Calu3 (cell line): ENCODE results near the gene ASB6. TPM values are rescaled to one million over a fixed set of nuclear protein-coding genes. Genes with fewer than 3 reads are reported as not detected.
A peak's percentile ranks its signal among the peaks of the same experiment; 100 is the strongest.
"Not testable (repeated sequence)": the region's sequence is repeated elsewhere in the genome, so short reads cannot be mapped to it uniquely, and the experiment has no call there.

Source experiments
- BruUV-seq: library from RNA; stranded (reverse); fragments of 400-500 nt; replicated peaks from 2 replicates; lab custom pipeline; 2021; lab: Mats Ljungman, UMichigan
- CTCF ChIA-PET: fragments of 300-600 bp; sonication (Branson Sonifier 250); formaldehyde crosslinking; loops from one replicate; lab custom pipeline; 2022; ENCODE audit warnings: antibody characterized with exemption; lab: Charles Lee
- DNase-seq: peaks from one replicate; pipeline ENCODE4 v3.0.0; 2022
- H3K27ac Mint-ChIP-seq: one replicate; pipeline ENCODE4 v1.8.0; 2022; ENCODE audit warnings: mixed read lengths; ENCODE audit not compliant: unreplicated experiment
- H3K27me3 Mint-ChIP-seq: one replicate; pipeline ENCODE4 v1.8.0; 2022; ENCODE audit warnings: mixed read lengths; ENCODE audit not compliant: unreplicated experiment
- H3K36me3 Mint-ChIP-seq: one replicate; pipeline ENCODE4 v1.8.0; 2022; ENCODE audit warnings: mild to moderate bottlenecking, moderate library complexity, mixed read lengths; ENCODE audit not compliant: insufficient read depth, unreplicated experiment
- H3K4me1 Mint-ChIP-seq: one replicate; pipeline ENCODE4 v1.8.0; 2022; ENCODE audit warnings: mild to moderate bottlenecking, low read depth, mixed read lengths; ENCODE audit not compliant: unreplicated experiment
- H3K4me3 Mint-ChIP-seq: one replicate; pipeline ENCODE4 v1.8.0; 2022; ENCODE audit warnings: mild to moderate bottlenecking, low read depth, moderate library complexity, mixed read lengths; ENCODE audit not compliant: unreplicated experiment
- H3K9me3 Mint-ChIP-seq: one replicate; pipeline ENCODE4 v1.8.0; 2022; ENCODE audit warnings: low read depth, mixed read lengths; ENCODE audit not compliant: unreplicated experiment
- intact Hi-C: fragments of 100-400 bp; cut with micrococcal nuclease; formaldehyde crosslinking; loops from one replicate; pipeline ENCODE4 v1.10.0; 2022; ENCODE audit not compliant: unreplicated experiment
- total RNA-seq: library from RNA; stranded (reverse); gene quantifications from 2 replicates; pipeline ENCODE4 v1.2.3, GENCODE V29; 2022
- TF ChIP-seq, protein P1 (sequence below): fragments of 200-600 bp; IDR thresholded peaks from one replicate; pipeline ENCODE4 v1.8.0; 2022; ENCODE audit warnings: antibody characterized with exemption; ENCODE audit not compliant: unreplicated experiment

ASB6 gene
- total RNA-seq, 1 experiment from 2014 or later: 15.5 TPM

DNA sequence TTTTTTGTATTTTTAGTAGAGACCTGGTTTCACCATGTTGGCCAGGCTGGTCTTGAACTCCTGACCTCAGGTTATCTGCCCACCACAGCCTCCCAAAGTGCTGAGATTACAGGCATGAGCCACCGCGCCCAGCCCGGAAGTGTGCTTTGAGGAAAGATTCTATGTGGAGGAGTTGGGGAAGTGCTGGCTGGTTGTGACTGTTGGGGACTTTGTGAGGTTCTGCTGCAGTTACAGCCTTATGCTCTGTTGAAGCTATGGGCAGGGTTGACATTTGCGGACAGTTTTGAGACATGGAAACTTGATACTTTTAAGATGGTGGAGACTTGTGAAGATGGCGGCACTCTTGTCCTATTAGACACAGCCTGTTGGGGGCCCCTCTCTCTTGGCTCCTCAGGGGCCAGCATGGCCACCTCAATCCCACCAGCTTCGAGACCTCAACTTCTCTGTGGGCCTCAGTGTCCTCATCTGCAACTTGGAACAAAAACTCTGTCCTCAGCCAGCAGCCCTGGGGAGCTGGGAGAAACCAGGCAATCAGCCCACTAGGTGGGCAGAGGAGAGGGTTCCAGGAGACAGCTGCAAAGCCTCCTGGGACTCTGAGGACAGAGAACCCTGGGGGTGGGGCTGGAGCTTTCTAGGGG is 45.9 kb downstream of the ASB6 start:
- Mint-ChIP-seq H3K36me3 (peaks cover 33% of the 10 kb centered on the region), H3K27ac (peak overlapping the region; percentile 76), H3K27me3 (no peaks in the 10 kb centered on the region), H3K4me1 (peaks cover 49% of the 10 kb centered on the region), H3K9me3 (no peaks in the 10 kb centered on the region), H3K4me3 (peak overlapping the region; percentile 67)
- TF ChIP-seq, protein P1, sequence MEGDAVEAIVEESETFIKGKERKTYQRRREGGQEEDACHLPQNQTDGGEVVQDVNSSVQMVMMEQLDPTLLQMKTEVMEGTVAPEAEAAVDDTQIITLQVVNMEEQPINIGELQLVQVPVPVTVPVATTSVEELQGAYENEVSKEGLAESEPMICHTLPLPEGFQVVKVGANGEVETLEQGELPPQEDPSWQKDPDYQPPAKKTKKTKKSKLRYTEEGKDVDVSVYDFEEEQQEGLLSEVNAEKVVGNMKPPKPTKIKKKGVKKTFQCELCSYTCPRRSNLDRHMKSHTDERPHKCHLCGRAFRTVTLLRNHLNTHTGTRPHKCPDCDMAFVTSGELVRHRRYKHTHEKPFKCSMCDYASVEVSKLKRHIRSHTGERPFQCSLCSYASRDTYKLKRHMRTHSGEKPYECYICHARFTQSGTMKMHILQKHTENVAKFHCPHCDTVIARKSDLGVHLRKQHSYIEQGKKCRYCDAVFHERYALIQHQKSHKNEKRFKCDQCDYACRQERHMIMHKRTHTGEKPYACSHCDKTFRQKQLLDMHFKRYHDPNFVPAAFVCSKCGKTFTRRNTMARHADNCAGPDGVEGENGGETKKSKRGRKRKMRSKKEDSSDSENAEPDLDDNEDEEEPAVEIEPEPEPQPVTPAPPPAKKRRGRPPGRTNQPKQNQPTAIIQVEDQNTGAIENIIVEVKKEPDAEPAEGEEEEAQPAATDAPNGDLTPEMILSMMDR: no peak
- CTCF ChIA-PET: interaction anchor here (0.7 to 1.3 kb wide), 2 partner anchors 13 to 392 kb away, joined by 3 to 4 read pairs; no protein-coding TSS in a partner anchor
- DNase-seq: no peak
- BruUV-seq: TSS peak; percentile 55
- intact Hi-C loops: no loop called here

DNA sequence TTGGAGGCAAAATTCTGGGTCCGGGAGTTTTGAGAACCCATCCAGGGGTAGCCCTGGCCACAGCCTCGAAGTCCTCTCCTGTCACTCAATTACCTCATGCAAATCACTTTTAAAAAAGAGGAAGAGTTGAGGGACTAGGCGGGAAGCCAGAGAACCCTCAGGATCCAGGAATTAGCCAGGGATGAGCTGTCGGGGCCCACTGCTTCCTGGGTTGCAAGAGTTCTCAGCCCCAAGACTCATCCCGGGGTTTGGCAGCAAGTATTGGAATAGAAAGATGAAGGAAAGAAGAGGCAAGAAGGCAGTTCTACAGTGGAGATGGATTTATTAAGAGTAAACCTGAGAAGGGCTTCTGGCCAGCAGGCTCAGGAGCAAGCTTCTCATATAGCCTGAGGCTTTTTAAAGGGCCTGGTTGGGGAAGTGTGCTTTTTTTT is 46.6 kb downstream of the ASB6 start:
- H3K4me3 Mint-ChIP-seq: peak overlapping the region; percentile 19
- DNase-seq: no peak
- TF ChIP-seq, protein P1: no peak
- H3K27ac Mint-ChIP-seq: peak overlapping the region; percentile 76
- peaks cover 49% of the 10 kb centered on the region for H3K4me1 Mint-ChIP-seq
- peaks cover 33% of the 10 kb centered on the region for H3K36me3 Mint-ChIP-seq
- intact Hi-C loops: no loop called here
- CTCF ChIA-PET: interaction anchor here (0.5 to 1.3 kb wide), 4 partner anchors 13 to 450 kb away, joined by 3 to 4 read pairs (median 4); no protein-coding TSS in a partner anchor
- H3K9me3 Mint-ChIP-seq: no peaks in the 10 kb centered on the region
- BruUV-seq: no TSS peak
- H3K27me3 Mint-ChIP-seq: no peaks in the 10 kb centered on the region

DNA sequence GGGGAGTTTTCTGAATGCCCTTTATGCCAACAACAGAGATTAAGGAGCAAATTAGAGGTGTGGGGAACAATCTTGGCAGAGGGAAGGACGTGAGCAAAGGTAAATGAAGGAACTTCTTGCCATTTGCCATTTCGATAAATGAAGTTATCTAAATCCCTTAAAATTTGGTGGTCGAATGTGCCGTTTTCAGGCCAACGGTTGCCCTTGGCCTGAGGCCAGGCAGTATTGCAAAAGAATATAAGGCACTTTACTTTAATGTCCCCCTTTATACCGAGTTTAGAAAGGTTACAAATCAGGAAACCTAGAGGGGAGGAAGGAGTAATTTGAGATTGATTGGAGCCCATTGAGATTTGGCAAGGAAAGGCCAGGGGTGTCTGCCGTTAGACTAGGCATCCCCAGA is 47.3 kb downstream of the ASB6 start:
- Mint-ChIP-seq H3K4me1 (peaks cover 49% of the 10 kb centered on the region), H3K27ac (no peak overlapping the region), H3K36me3 (peaks cover 33% of the 10 kb centered on the region), H3K27me3 (no peaks in the 10 kb centered on the region), H3K9me3 (no peaks in the 10 kb centered on the region), H3K4me3 (no peak overlapping the region)
- no TSS peak for BruUV-seq
- TF ChIP-seq, protein P1: no peak
- CTCF ChIA-PET: interaction anchor here (0.5 kb wide), 1 partner anchor 449 kb away, joined by 4 read pairs; no protein-coding TSS in a partner anchor
- no peak for DNase-seq
- intact Hi-C loops: no loop called here

DNA sequence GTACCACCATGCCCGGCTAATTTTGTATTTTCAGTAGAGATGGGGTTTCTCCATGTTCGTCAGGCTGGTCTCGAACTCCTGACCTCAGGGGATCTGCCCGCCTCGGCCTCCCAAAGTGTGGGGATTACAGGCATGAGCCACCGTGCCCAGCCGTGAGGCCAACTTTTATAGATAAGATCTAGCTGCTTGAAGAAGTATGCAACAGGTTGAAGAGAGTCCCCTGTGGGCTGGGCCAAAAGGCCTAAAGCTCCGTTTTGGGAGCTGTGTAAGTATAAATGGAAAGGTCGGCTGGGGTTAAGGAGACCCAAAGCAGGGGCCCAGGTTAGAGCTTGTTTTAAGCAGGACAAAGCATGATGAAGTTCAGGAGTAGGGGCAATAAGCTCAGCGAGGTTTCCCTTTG is 49.2 kb downstream of the ASB6 start:
- H3K4me3 Mint-ChIP-seq, H3K27me3 Mint-ChIP-seq, DNase-seq, intact Hi-C loops, CTCF ChIA-PET, BruUV-seq, H3K9me3 Mint-ChIP-seq: not testable (repeated sequence)
- H3K4me1 Mint-ChIP-seq: peaks cover 40% of the 10 kb centered on the region
- peaks cover 24% of the 10 kb centered on the region for H3K36me3 Mint-ChIP-seq
- peak overlapping the region; percentile 1 for H3K27ac Mint-ChIP-seq

GRCh38 chr9:129591916-129592315 is 50.0 kb downstream of the ASB6 start:
- Mint-ChIP-seq H3K36me3 (peaks cover 16% of the 10 kb centered on the region), H3K4me3 (no peak overlapping the region), H3K9me3 (no peaks in the 10 kb centered on the region), H3K4me1 (peaks cover 40% of the 10 kb centered on the region), H3K27me3 (no peaks in the 10 kb centered on the region), H3K27ac (no peak overlapping the region)
- CTCF ChIA-PET: interaction anchor here (0.7 kb wide), 1 partner anchor 349 kb away, joined by 7 read pairs; no protein-coding TSS in a partner anchor
- DNase-seq: no peak
- BruUV-seq: no TSS peak
- intact Hi-C loops: no loop called here
- TF ChIP-seq, protein P1: no peak
